ENCODE measurements around the gene ALX4. TPM values are rescaled to one million over a fixed set of nuclear protein-coding genes. Genes with fewer than 3 reads are reported as not detected.

ALX4 gene
- total and polyA plus RNA-seq, 9 of the 15 experiments (the other 6 are each of a cell fraction or from before 2014, with no cell fraction given): 0.07 to 1.2 (median 0.33) TPM

GRCh38 chr11:44269369-44270351 is 40.3 kb downstream of the ALX4 start (continued):
- no peak for TF ChIP-seq ZBTB40 (IDR thresholded peaks at IDR 0.05)
- TF ChIP-seq ZBTB40 (CRISPR knock-in tag; IDR thresholded peaks at IDR 0.05): no peak
- TF ChIP-seq CXXC5 (CRISPR knock-in tag; IDR thresholded peaks at IDR 0.05): peak; percentile 82
- no peak for TF ChIP-seq HOMEZ (CRISPR knock-in tag; IDR thresholded peaks at IDR 0.05)
- TF ChIP-seq THAP7 (CRISPR knock-in tag; IDR thresholded peaks at IDR 0.05): no peak
- TF ChIP-seq CBX1 (IDR thresholded peaks at IDR 0.05; ENCODE audit: low read depth): no peak
- no peak for TF ChIP-seq PATZ1 (CRISPR knock-in tag; IDR thresholded peaks at IDR 0.05; ENCODE audit: borderline replicate concordance)
- peak; percentile 90 for TF ChIP-seq EP300 (IDR thresholded peaks at IDR 0.05; ENCODE audit: low read length)
- no peak for TF ChIP-seq MCM3 (IDR thresholded peaks at IDR 0.05)
- TF ChIP-seq OTX1 (CRISPR knock-in tag; IDR thresholded peaks at IDR 0.05): peak; percentile 88
- TF ChIP-seq ZNF398 (CRISPR knock-in tag; IDR thresholded peaks at IDR 0.05): no peak
